ENCODE results near the gene CGA.

DNA sequence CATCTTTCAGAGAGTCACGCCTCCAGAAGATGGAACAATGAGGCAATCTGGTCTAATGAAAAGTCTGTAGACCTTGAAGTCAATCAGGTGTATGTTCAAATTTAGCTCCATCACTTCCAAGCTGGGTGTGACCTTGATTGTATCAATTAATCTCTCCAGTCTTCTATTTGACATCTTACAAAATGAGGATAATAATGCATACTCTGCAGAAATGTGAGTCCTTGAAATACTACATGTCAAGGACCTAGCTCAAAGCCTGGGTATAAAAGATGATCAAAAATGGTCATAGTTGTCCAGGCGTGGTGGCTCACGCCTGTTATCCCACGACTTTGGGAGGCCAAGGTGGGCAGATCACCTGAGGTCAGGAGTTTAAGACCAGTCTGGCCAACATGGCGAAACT, 29.8 kb downstream of the CGA start:
- TF ChIP-seq EP300 (IDR thresholded peaks at IDR 0.05) = no peak
- TF ChIP-seq, protein P1, sequence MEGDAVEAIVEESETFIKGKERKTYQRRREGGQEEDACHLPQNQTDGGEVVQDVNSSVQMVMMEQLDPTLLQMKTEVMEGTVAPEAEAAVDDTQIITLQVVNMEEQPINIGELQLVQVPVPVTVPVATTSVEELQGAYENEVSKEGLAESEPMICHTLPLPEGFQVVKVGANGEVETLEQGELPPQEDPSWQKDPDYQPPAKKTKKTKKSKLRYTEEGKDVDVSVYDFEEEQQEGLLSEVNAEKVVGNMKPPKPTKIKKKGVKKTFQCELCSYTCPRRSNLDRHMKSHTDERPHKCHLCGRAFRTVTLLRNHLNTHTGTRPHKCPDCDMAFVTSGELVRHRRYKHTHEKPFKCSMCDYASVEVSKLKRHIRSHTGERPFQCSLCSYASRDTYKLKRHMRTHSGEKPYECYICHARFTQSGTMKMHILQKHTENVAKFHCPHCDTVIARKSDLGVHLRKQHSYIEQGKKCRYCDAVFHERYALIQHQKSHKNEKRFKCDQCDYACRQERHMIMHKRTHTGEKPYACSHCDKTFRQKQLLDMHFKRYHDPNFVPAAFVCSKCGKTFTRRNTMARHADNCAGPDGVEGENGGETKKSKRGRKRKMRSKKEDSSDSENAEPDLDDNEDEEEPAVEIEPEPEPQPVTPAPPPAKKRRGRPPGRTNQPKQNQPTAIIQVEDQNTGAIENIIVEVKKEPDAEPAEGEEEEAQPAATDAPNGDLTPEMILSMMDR (IDR thresholded peaks at IDR 0.05) = no peak
- no peak for TF ChIP-seq POLR2A (IDR thresholded peaks at IDR 0.05)

Data from suprapubic skin (tissue), 3 donors.